LNCaP clone FGC (cell line): ENCODE measurements around the gene SCAMP2.
"Not testable (repeated sequence)": the region's sequence is repeated elsewhere in the genome, so short reads cannot be mapped to it uniquely, and the experiment has no call there.

ENCODE experiments used
- DNase-seq: peaks from one replicate; pipeline ENCODE4 v3.0.0-alpha.2; 2011; ENCODE audit warnings: low read depth
- H3K4me3 ChIP-seq: 2 replicates; pipeline ENCODE4 v1.5.1; 2011; ENCODE audit warnings: mild to moderate bottlenecking, low read depth, low read length, control low read depth
- CTCF ChIP-seq: IDR thresholded peaks from 2 replicates; pipeline ENCODE4 v1.5.1; 2012; ENCODE audit warnings: mild to moderate bottlenecking; ENCODE audit not compliant: control insufficient read depth, insufficient read depth; ENCODE audit errors: extremely low read depth

The SCAMP2 gene

DNA sequence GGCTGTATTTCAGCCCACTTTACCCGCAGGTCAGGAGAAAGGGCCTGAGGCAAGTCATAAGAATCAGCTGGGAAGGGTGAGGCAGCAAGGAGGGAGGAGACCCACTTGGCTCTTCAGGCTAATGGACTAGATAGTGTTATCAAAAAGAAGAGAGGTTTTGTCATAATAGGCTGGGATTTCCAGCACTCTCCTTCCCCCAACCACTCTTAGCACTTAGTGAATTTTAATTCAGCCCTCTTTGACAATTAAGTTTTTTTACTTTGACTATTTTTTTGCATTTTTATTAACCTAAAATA is 17.4 kb upstream of the SCAMP2 start:
- no peak for DNase-seq
- no peak for TF ChIP-seq CTCF
- H3K4me3 ChIP-seq, result peak overlapping the region; percentile 99

DNA sequence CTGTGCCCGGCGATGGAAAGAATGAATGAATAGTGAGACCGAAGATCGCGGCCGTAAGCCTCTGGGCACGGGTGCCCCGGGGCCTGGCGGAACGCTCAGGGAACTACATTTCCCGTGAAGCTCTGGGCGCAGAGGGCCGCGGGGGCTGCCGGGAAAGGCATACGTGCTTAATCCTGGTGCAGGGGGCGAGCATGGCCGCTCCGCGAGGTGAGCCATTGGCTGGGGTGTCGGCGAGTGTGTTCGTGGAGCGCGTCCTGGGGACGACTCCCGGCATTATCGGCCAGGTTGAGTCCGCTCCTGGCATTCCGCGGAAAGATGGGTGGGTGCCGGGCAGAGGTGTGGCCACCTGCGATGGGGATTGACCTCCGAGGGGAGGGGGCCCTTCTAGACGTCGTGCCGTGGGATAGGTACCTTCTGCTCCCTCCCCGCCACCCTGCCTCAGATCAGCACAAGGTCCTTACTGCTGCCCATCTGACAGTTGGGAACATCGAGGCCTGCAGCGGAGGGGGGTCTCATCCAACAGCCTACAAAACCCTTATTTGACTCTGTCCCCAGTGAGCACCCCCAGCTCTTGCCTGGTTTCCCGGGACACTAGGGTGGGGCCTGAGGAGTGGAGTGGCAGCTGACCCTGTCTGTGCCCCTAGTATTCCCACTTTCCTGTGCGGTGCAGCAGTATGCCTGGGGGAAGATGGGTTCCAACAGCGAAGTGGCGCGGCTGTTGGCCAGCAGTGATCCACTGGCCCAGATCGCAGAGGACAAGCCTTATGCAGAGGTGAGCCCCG is 16.9 kb upstream of the SCAMP2 start, which contains the start of gene MPI:
Gene MPI, plus strand, starts transcription at position 160 of the 782 bp plus-strand sequence. Its CDS starts 32 bp downstream, at position 192.
- no peak for DNase-seq
- H3K4me3 ChIP-seq, result peak within 1 kb of the TSS; percentile 99
- no peak for TF ChIP-seq CTCF

GRCh38 chr15:74889390-74889882 is 16.3 kb upstream of the SCAMP2 start:
- H3K4me3 ChIP-seq, result peak overlapping the region; percentile 99
- TF ChIP-seq CTCF, result no peak
- DNase-seq, result no peak

DNA sequence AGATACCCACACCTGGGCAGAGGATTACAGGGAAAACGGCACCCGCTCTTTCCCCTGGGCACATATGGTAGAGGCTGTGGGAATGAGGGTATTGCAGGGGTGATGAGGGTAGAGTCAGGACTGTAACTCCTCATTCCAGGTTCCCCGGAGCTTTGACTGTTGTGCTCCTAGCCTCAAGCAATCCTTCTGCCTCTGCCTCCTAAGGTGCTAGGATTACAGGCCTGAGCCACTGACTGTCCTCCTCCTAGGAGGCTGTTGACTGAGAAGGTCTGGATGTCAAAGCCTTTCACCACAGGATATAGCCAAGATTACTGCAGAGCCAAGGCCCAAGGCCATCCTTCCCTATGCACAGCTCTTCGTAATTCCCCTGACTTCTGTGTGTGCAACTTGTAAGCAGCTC is 15.6 kb upstream of the SCAMP2 start:
- H3K4me3 ChIP-seq, result no peak overlapping the region
- DNase-seq, result no peak
- TF ChIP-seq CTCF, result no peak

DNA sequence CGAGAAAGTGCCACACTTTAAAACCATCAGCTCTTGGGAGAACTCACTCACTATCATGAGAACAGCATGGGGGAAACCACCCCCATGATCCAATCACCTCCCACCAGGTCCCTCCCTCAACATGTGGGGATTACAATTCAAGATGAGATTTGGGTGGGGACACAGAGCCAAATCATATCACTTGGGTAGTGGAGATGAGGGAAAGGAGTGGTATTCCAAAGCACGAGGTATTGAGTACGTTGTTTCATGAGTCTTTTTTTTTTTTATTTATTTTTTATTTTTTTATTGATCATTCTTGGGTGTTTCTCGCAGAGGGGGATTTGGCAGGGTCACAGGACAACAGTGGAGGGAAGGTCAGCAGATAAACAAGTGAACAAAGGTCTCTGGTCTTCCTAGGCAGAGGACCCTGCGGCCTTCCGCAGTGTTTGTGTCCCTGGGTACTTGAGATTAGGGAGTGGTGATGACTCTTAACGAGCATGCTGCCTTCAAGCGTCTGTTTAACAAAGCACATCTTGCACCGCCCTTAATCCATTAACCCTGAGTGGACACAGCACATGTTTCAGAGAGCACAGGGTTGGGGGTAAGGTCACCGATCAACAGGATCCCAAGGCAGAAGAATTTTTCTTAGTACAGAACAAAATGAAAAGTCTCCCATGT is 14.5 kb upstream of the SCAMP2 start:
- not testable (repeated sequence) for H3K4me3 ChIP-seq, DNase-seq

GRCh38 chr15:74885461-74885860 is 12.3 kb upstream of the SCAMP2 start:
- DNase-seq, result no peak
- no peak for TF ChIP-seq CTCF
- no peak overlapping the region for H3K4me3 ChIP-seq

DNA sequence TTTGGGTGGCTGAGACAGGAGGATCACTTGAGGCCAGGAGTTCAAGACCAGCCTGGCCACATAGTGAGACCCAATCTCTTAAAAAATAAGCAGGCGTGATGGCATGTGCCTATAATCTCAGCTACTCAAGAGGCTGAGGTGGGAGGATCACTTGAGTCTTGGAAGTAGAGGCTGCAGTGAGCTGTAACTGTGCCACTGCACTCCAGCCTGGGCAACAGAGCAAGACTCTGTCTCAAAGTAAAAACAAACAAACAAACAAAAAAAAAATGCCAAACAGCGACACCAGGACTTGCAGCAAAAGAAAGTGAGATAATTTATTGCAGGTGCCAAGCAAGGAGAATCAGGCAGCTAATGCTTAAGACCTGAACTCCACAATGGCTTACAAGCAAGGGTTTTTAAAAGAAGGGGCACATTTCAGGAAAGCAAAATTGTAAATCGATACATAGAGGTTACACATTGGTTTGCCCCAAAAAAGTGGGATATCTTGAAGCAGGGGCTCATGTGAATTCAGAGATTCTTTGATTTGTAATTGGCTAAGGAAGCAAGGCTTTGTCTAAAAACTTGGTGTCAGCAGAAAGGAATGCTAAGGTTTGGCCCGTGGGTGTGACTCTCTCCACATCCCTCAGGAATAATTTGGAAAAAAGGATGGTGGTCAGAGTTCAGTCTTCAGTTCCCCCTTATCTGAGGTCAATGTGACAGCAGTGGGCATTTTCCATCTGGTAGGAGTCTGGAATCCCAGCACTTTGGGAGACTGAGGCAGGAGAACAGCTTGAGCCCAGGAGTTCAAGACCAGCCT is 11.5 kb upstream of the SCAMP2 start:
- no peak overlapping the region for H3K4me3 ChIP-seq
- TF ChIP-seq CTCF, result no peak
- no peak for DNase-seq
